IPS DF 6.9 (cell line): ENCODE measurements around the gene PBX2.
A peak's percentile ranks its signal among the peaks of the same experiment; 100 is the strongest.
"Not testable (repeated sequence)": the region's sequence is repeated elsewhere in the genome, so short reads cannot be mapped to it uniquely, and the experiment has no call there.

Source experiments
- DNase-seq: peaks from one replicate; pipeline ENCODE4 v3.0.0-alpha.2; 2013; ENCODE audit warnings: low read depth, low spot score
- H3K27ac ChIP-seq: one replicate; pipeline ENCODE4 v1.5.1; 2013; ENCODE audit warnings: low read length, control low read depth
- H3K27me3 ChIP-seq: 2 replicates; pipeline ENCODE4 v1.6.1; 2013; ENCODE audit warnings: mild to moderate bottlenecking, low read length; ENCODE audit not compliant: control insufficient read depth, insufficient read depth
- H3K36me3 ChIP-seq: 2 replicates; pipeline ENCODE4 v1.6.1; 2013; ENCODE audit warnings: low read length; ENCODE audit not compliant: control insufficient read depth, insufficient read depth
- H3K4me1 ChIP-seq: 2 replicates; pipeline ENCODE4 v1.6.1; 2013; ENCODE audit warnings: low read length; ENCODE audit not compliant: control insufficient read depth, insufficient read depth
- H3K4me3 ChIP-seq: 2 replicates; pipeline ENCODE4 v1.5.1; 2013; ENCODE audit warnings: mild to moderate bottlenecking, low read length
- H3K9me3 ChIP-seq: 2 replicates; pipeline ENCODE4 v1.6.1; 2013; ENCODE audit warnings: low read length, inconsistent platforms; ENCODE audit not compliant: control insufficient read depth, insufficient read depth
- WGBS: extraction: QIAGEN DNeasy Blood & Tissue Kit; methylation state at CpG from one replicate; pipeline ENCODE4 v1.1.7; 2013; ENCODE audit warnings: mixed read lengths, missing lambda C conversion rate; ENCODE audit not compliant: insufficient read length, insufficient coverage; 5-methylcytosine and 5-hydroxymethylcytosine counted together

PBX2 gene

DNA sequence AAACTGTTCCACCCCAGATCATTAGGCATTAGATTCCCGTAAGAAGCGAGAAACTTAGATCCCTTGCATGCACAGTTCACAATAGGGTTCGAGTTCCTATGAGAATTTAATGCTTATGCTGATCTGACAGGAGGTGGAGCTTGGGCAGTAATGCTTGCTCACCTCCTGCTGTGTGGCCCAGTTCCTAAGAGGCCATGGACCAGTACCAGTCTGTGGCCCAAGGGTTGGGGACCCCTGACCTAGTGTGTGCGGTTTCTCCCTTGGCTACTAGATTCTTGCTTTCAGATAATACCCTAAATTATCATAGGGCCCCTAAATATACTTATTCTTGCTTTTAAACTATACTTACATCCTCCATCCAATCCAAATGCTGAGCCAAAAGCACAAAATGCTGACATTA is 4.4 kb upstream of the PBX2 start:
- no peak for DNase-seq
- H3K36me3 ChIP-seq, result no peaks in the 10 kb centered on the region
- no CpG with 5 or more reads among the region's 4 CpGs for WGBS
- H3K27ac ChIP-seq, result no peak overlapping the region
- no peaks in the 10 kb centered on the region for H3K27me3 ChIP-seq
- H3K4me3 ChIP-seq, result no peak overlapping the region
- H3K4me1 ChIP-seq, result peaks cover 15% of the 10 kb centered on the region
- no peaks in the 10 kb centered on the region for H3K9me3 ChIP-seq

DNA sequence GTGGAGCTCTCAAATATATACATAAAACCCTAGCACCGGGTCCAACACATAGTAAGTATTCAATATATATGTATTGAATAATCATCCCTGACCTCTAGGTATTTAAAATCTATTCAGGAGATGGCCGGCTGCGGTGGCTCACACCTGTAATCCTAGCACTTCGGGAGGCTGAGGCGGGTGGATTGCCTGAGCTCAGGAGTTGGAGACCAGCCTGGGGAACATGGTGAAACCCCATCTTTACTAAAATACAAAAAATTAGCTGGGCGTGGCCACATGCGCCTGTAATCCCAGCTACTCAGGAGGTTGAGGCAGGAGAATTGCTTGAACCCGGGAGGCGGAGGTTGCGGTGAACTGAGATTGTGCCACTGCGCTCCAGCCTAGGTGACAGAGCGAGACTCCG is 3.1 kb upstream of the PBX2 start:
- not testable (repeated sequence) for H3K9me3 ChIP-seq, DNase-seq, H3K27ac ChIP-seq, H3K36me3 ChIP-seq, H3K27me3 ChIP-seq, H3K4me3 ChIP-seq
- peaks cover 17% of the 10 kb centered on the region for H3K4me1 ChIP-seq
- WGBS, result no CpG with 5 or more reads among the region's 13 CpGs

DNA sequence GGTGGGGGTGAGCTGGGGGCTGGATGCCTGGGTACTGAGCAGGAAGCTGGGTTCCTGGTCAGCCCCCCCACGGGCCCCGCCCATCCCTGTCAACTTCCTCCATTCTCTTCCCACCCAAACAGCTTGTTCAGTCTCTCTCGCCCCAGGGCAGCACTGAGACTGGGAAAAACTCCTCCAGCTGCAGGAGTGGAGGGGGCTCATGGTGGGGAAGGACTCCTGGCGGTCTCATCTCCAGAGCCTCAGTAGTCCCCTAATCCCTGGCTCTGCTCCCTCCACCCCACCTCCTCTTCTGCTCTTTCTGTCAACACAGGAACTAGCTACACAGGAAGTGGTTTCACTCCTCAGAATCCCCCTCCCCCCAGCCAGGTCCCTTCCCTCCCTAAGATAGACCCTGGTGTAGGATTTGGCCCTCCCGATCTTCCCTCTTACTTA is 2.6 kb upstream of the PBX2 start, which contains the start of gene GPSM3:
GPSM3 (minus strand) TSS at position 36 of the 432 bp plus-strand sequence. CDS start 130 bp downstream, outside the sequence.
- H3K4me3 ChIP-seq, result no peak within 1 kb of the TSS
- H3K27ac ChIP-seq, result no peak within 1 kb of the TSS

DNA sequence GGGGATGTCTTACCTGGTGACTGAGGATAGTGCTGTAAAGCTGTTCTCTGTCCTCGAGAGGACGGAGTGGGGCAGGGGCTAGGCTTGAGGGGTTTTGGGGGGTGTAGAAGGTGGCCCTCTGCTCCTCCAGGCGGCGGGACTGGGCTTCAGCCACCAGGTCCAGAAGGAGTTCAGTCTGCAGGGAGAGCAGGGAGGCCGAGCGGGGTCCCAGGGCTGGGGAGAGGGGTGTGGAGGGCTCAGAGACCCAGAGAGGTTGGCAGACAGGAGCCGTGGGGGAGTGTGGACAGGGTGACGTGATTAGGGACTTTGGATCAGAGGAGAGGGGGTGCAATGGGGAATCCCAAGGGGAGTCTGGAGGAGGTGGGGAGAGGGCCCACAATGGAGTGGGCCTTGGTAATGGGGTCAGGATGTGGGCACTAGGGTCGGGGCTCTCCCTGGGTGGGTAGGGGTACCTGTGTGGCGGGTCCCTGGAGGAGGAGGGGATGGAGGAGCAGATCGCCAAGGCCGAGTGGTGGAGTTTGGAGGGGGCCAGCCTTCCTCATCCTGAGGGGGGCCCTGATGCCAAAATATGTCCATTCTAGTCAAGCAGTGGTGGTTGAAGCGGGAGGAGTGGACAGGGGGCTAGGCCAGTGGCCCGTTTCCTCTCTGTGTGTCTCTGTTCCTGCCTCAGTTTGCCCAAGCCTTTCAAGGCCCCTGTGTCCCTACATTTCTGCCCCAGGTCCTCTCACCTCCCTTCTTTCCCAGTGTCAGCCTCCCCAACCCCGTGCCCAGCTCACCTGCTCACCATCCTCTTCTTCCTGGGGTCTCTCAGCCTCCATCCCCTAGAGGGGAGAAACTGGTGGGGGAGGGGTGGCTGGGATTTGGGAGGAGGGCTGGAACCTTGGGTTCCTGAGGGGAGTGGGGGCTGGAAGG is 1.9 kb upstream of the PBX2 start:
- Histone ChIP-seq H3K27me3 (no peaks in the 10 kb centered on the region), H3K4me3 (no peak overlapping the region), H3K36me3 (peaks cover 8% of the 10 kb centered on the region; the same call in 1 of the 2 replicates), H3K27ac (no peak overlapping the region), H3K9me3 (no peaks in the 10 kb centered on the region), H3K4me1 (peaks cover 13% of the 10 kb centered on the region)
- WGBS, result no CpG with 5 or more reads among the region's 15 CpGs
- no peak for DNase-seq

More for the DNA sequence above, 2.6 kb upstream of the PBX2 start, which contains the start of gene GPSM3:
- DNase-seq, result no peak
- no peaks in the 10 kb centered on the region for H3K9me3 ChIP-seq
- peaks cover 5% of the 10 kb centered on the region; the same call in 1 of the 2 replicates for H3K36me3 ChIP-seq
- peaks cover 17% of the 10 kb centered on the region for H3K4me1 ChIP-seq
- WGBS, result no CpG with 5 or more reads among the region's 5 CpGs
- H3K27me3 ChIP-seq, result no peaks in the 10 kb centered on the region

DNA sequence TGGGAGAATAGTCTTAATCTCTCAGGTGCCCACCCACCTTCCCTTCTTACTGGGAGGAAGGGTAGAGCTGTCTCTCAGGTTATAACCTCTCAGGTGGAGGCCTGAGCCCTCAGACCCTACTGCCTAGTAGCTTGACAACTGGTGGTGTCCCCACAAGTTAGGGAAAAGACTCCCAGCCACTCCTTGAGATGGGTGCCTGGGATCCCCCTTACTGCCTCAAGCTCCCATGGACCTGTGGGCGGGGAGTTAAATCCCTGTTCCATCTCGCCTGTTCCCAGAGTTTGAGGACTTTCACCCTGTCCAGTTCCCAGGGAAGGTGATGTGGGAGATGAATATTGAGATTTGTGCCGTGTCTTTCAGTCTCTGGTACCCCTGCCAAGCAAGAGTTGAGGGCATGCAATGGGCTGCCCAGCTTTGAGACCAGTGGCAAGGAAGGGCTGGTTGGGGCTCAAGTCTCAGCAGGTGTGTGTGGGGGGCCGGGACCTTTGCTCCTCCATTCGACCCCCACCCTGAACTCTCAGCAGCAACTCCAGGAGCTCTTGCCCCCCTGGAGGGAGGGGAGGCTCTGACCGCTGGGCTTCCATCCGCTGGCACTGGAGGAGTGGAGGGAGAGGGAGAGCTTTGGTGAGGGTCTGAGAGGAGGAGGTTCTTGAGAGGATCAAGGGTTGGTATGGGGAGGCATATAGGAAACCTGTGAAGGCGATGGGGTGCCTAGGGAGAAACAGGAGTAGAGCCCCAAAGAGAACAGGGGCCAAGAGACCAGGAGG is 1.1 kb upstream of the PBX2 start:
- Histone ChIP-seq H3K9me3 (no peaks in the 10 kb centered on the region), H3K4me1 (peaks cover 10% of the 10 kb centered on the region), H3K27ac (no peak overlapping the region), H3K27me3 (no peaks in the 10 kb centered on the region), H3K4me3 (no peak overlapping the region), H3K36me3 (peaks cover 14% of the 10 kb centered on the region; the same call in 1 of the 2 replicates)
- no CpG with 5 or more reads among the region's 8 CpGs for WGBS
- no peak for DNase-seq

DNA sequence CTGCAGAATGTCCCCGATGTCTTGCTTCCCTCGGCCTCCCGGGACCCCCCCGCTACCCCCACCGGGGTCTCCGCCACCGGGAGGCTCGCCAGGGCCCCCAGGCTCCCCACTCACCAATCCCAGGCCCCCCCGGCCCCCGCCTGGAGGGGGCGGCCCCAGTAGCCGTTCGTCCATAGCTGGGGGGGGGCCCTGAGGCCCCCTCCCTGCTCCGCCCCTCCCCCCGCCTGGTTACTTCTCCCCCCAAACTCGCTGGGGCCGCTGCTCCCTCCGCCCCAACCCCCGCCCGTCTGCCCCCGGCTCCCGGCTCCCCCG is 304 bp downstream of the PBX2 start:
- DNase-seq, result no peak
- Histone ChIP-seq H3K4me1 (peaks cover 9% of the 10 kb centered on the region), H3K27ac (no peak overlapping the region), H3K9me3 (no peaks in the 10 kb centered on the region), H3K36me3 (peaks cover 14% of the 10 kb centered on the region; the same call in 1 of the 2 replicates), H3K27me3 (no peaks in the 10 kb centered on the region), H3K4me3 (peak overlapping the region; percentile 45; the same call in 1 of the 2 replicates)
- no CpG with 5 or more reads among the region's 23 CpGs for WGBS

DNA sequence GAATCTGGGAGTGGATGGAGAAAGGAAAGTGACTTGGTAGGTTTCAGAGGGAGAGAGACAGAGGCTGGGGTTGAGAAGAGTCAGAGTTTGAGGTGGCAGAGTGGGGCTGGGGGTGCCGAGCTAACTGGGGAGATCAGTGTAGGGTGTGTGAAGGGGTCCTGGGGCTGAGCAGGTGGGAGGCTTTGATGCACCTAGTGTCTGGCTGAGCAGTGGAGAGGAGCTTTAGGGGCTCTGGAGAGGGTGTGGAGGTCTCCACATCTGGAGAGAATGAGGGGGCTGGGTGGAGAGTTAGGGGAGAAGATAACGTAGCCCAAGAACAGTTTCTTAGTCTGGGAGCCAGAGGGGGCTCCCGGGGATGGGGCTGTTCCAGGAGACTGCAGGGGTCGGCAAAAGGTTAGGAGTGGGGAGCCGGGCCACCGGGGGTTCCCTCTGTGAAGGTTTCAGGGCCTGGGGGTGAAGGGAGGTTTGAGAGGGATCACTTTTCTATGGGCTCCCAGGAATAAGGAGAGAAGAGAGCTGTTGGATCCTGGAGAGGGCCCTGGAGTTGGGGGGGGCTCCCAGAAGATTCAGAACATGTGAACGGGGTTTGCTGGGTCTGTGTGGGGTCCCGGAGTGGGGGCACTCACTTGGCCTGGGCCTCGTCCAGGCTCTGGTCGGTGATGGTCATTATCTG is 797 bp downstream of the PBX2 start:
- Histone ChIP-seq H3K4me1 (peaks cover 9% of the 10 kb centered on the region), H3K27me3 (no peaks in the 10 kb centered on the region), H3K4me3 (peak overlapping the region; percentile 45; the same call in 1 of the 2 replicates), H3K27ac (no peak overlapping the region), H3K36me3 (peaks cover 14% of the 10 kb centered on the region; the same call in 1 of the 2 replicates), H3K9me3 (no peaks in the 10 kb centered on the region)
- DNase-seq, result no peak
- WGBS, result no CpG with 5 or more reads among the region's 10 CpGs

DNA sequence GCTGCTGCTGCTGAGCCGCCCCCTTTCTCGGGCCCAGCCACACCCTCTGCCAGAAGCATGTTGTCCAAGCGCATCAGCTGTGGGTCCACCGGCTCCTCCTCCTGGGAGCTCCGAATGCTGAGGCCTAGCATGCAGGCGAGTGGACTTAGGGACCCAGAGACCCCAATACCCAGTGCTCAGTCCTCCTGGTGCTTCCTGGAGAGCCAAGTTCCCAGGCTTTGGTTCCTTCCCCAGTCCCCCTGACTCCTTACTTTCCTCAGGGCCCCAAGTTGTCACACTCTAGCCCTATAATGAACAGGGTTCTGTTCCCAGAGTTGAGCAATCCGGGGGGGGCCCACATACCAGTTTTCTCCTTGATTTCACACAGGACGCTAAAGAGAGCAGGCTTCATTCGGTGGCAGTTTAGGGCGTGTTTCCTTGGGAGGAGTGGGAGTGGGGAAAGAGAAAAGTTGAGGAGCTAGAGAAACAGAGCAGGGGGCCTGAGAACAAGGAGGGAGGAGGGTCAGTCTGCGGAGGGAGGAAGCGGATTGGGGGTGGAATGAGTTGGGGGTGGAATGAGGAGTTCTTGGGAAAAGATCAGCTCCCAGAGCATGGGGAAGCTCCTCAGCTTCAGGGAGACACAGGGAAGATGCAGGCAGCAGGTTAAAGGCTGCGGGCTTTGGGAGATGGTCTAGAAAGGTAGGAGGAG is 1.5 kb downstream of the PBX2 start:
- Histone ChIP-seq H3K4me3 (peak overlapping the region; percentile 45; the same call in 1 of the 2 replicates), H3K27ac (no peak overlapping the region), H3K4me1 (peaks cover 11% of the 10 kb centered on the region), H3K36me3 (peaks cover 14% of the 10 kb centered on the region; the same call in 1 of the 2 replicates), H3K9me3 (no peaks in the 10 kb centered on the region), H3K27me3 (no peaks in the 10 kb centered on the region)
- WGBS, result no CpG with 5 or more reads among the region's 13 CpGs
- DNase-seq, result no peak

DNA sequence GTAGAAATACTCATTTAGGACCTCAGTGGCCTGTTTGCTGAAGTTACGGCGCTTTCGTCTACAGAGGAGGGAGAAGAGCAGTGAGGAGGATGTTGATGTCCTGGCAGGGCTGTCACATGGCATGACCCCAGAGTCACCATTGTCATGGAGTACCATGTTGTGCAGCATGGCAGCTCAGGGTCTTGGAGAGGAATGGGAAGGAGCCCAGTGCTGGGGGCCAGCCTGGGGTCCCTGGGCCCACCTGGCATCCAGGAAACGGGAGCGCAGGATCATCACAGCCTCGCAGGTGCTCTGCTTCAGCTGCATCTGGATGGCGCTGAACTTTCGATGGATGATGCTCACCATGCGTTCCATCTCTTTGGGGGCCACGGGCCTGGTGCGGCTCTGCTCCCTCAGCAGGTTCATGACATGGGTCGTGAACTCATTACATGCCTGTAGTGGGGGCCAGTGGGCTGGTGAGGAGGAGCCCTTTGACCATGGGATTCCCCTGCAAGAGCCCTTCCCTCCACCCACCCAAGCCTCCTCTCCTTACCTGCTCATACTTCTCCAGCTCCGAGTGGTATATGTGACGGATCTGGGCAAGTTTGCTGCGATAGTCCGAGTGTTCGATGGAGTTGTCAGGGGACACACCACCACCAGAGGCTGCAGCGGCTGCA is 2.1 kb downstream of the PBX2 start:
- WGBS, result no CpG with 5 or more reads among the region's 18 CpGs
- not testable (repeated sequence) for H3K9me3 ChIP-seq, H3K27me3 ChIP-seq, H3K27ac ChIP-seq, H3K4me3 ChIP-seq, DNase-seq
- Histone ChIP-seq H3K36me3 (peaks cover 17% of the 10 kb centered on the region), H3K4me1 (peaks cover 11% of the 10 kb centered on the region)
